ENCODE results near the gene CTNNBL1.
"Not testable (repeated sequence)": the region's sequence is repeated elsewhere in the genome, so short reads cannot be mapped to it uniquely, and the experiment has no call there.

Gene CTNNBL1

DNA sequence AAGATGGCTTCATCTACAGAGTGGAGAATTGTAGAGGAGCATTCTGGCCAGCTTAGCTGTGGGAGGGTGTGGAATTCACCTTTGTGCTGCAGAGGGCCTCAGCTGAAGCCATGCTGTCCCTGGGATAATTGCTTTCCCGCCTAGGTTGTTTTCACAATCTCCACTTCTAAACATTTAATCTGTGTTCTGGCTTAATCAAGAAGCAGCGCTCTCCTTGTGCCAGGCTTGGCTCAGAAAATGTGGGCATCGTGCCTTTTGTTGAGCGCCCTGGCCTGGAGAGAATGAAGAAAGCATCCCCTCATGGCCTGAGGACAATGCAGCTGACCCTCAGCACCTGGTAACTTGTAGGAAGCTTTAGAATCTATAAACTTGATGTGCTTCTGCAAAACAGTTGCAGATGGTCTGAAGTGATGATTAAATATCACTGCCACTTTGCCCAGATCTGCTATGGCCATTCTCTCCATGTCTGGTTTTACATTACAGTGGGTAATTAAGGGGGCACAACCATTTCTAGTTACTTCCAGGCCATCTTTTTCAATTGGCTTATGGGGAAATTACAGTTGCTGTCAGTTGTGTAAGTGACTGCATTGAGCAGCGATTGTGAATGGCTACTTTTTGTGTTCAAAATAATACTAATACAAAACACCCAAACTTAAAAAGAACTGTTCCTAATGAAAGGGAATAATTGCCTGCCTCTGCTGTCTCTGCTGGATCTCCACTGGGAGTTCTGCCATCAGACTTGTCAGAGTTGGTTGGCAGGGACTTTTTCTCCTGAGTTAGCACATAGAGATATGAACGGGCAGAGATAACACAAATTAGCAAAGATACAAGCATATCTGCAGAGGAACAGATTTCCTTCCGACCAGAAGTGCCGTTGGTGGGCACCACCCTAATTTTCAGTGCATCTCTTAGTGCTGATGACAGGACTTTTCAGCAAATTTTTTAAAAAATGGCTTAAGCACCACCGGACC, 18.4 kb downstream of the CTNNBL1 start:
- DNase-seq (ENCODE audit: low spot score) = no peak

DNA sequence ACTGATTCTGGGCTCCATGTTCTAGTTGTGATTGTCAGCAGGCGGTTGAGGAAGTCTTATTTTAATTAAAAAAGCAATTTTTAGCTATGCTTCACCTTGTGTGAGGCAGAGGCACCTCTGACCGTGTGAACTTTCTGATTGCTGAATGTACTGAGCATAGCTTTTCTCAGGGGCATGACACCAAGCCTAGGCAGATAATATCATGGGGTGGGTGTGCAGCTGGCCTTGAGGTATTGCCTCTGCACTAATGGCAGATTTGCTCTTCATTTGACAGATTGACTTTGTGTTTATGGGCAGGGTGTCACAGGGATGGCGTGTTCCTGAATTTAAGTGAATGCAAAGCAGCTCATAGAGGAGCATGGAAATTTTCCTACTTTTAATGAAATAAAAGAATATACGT, 19.6 kb downstream of the CTNNBL1 start:
- no peak for DNase-seq (ENCODE audit: low spot score)

DNA sequence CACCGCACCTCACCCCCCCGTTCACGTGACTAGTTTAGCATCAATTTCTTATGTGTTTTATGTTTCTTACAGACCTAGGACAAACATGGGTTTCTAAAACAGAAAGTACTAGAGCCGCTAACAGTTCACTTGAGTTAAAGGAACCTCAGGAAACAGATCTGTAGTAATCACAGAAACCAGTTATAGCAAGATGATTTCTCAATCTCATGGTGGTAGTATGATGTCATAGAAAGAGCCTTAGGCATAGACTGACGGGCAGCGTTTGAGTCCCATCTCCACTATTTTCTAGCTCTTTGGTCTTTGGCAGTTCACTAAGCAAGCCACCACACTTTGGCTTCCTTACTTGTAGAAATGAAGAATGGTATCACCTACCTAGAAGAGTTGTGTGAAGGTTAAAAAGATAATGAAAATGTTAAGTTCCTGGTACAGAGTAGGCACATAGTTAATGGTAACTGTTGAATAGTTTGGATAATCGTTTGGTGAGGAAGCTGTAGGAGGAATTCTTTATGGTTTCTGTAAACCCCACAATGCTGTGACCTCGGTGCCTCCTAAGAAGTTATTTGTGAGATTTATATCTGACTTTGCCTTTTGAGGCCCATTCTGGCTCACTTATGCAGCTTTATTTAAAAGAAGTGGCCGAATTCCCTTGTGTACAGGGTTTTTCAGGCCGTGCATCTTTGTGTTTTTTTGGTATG, 21.3 kb downstream of the CTNNBL1 start:
- no peak for DNase-seq (ENCODE audit: low spot score)

DNA sequence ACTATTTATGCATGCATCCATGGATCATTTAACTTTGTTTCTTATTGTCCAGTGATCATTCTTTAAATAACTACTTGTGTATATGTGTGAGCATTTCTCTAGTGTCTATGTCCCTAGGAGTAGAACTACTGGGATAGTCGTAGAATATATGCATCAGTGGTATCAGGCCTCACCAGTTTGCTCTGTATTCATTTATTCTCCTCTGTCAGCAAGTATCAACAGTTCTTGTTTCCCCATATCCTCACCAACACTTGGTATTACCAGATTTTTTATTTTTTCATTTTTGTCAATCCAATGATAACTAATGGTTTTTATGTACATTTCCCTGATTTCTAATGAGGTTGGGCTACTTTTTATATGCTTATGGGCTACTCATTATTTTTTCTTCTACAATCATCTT, 27.9 kb downstream of the CTNNBL1 start:
- DNase-seq (ENCODE audit: low spot score) = no peak

DNA sequence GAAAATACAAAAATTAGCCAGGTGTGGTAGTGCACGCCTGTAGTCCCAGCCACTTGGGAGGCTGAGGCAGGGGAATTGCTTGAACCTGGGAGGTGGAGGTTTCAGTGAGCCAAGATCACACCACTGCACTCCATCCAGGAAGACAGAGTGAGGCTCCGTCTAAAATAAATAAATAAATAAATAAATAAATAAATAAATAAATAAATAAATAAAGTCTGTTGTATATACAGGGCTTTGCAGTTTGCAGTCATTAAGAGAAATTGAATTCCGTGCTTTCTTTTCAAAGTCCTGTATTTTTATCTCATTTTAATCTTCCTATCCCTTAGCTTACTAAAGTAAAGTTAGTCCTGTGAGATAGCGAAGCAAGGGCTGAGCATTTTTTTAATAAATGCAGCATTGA, 28.5 kb downstream of the CTNNBL1 start:
- DNase-seq (ENCODE audit: low spot score) = not testable (repeated sequence)

DNA sequence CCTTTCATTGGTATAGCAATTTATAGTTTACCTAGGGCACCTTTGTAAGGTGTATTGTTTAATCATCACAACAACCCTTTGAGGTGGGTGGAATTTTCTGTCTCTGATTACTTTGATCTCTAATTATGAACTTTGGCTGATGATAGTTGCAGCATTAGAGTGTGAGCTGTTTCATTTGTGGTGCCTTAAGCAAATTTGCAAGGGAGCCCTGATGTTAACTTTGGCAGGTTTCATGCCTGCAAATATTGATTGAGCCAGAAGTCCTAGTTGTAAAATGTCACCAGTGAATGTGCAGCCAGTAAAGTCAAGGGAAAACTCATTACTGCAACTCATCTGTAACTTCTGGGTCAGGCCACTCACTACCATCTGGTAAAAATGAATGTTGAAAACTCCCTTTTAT, 29.8 kb downstream of the CTNNBL1 start:
- DNase-seq (ENCODE audit: low spot score) = no peak

DNA sequence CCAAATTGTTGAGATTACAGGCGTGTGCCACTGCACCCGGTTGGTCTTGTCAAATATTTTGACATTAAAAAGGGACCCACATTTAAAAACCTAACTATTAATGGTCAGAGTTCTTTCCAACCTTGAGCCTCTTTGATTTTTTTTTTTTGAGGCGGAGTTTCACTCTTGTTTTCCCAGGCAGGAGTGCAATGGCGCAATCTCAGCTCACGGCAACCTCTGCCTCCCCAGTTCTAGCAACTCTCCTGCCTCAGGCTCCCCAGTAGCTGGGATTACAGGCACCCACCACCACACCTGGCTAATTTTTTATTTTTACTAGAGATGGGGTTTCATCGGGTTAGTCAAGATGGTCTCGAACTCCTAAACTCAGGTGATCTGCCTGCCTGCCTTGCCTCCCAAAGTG, 31.3 kb downstream of the CTNNBL1 start:
- no peak for DNase-seq (ENCODE audit: low spot score)

DNA sequence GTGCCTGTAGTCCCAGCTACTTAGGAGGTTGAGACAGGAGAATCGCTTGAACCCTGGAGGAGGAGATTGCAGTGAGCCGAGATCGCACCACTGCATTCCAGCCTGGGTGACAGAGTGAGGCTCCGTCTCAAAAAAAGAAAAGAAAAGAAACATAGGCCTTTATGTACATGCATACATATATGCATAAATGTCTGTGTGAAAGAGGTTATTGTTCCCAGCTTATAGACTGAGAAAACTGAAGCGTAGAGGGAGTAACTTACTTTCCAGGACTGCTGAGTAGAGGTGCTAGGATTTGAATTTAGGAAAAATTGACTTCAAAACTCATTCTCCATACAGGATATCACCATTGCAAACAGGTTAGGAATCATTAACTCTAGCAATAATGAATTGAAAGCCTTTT, 32.0 kb downstream of the CTNNBL1 start:
- DNase-seq (ENCODE audit: low spot score) = no peak

DNA sequence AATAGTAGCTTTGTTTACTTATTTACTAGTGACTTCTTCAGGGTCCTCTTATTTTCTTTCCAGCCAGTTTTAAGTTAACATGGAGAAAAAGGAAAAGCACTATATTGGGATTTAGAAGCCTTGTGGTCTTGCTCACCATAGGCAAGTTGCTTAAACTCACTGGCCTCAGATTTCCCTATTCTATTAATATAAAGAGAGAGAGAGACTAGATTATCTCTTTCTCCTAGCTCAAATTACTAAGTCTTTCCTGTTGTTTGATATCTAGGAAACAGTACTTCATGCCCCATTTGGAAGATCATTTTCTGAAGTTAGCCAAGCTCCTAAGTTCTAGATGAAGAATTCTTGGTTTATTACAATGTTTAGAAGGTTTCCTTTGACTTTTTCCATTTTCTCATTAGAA, 32.5 kb downstream of the CTNNBL1 start:
- DNase-seq (ENCODE audit: low spot score) = no peak

DNA sequence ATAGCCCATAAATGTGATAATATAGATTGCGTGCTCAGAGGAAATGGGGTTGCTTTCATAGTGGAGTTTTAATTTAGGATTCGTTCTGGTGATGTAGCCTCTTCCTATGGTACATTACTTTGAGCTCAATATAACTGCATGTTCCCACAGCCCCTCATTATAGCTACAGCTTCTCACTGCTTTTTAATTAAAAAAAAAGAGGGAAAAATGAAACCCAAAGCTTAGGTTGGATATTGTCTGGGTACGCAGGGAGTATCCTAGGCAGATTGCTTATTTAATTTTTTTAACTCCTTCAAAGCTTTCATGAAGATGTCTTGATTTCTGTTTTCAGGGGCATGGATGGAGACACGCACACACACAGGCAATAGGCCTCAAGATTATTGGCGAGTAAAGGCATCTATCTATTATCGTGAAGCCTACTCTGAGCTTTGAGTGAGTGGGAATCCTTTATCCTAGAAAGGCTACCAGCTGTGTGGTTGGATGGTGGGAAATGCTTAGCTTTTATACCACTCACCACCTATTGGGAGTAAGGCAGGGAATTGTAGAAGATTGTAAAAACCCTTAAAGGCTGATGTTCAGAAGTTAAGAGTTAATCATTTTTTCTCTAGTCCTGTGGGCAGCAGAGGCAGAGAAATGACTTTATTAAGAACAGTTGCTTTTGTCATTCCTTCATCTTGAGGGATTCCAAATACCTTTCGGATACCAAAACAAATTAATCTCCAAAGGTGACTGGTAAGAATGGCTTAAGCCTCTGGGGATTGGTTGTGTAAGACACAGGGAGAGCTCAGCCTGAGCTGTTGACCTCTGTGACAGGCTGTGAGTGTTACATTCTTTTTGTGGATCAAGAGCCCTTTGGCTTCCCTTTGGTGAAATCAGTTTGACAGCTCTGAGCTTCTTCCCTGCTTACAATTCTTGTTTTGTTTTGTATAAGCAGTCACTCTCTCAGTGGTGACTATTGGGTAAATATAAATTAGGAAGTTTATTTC, 33.4 kb downstream of the CTNNBL1 start:
- peak; percentile 35 for DNase-seq (ENCODE audit: low spot score)

DNA sequence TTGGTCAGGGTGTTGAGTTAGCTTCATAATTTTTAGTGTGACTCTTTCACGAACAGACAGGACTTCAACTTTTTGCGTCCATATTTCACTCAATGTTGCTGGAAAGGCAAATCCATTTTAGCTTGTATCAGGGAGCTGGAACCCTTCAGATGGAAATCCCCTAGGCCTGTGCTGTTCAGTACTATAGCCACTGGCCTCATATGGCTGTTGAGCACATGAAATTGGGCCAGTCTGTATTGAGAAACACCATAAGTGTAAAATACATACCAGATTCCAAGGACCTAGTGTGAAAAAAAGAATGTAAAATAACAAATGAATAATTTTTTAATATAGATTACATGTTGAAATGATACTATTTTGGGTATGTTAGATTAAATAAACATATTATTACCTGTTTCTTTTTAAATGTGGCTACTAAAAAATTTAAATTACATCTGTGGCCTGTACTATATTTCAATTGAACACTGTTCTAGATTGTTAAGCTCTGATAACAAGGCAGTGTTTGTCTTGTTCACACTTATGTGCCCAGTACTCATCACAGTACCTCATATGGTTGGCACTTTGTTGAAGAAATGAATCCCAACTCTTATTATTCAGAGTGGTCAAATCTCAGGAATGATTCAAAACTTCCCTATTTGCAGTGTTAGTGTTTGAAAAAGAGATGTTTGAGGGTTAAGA, 34.3 kb downstream of the CTNNBL1 start:
- DNase-seq (ENCODE audit: low spot score) = no peak

DNA sequence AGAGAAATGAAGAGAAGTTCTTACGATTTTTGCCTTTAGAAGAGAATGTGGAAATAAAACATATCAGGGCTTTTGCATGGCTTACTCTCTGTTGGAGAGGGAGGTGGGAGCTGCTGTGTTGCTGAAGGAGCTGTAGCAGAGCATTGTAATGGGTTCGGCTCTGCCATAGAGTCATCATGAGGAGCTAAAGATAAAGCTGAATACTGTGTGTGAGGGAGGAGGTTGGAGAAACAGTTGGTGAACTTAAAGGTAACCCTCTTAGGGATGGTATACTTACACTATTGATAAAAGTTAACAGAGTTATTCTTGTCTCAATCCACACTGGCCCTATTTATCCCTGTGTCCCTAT, 34.8 kb downstream of the CTNNBL1 start:
- DNase-seq (ENCODE audit: low spot score) = no peak

DNA sequence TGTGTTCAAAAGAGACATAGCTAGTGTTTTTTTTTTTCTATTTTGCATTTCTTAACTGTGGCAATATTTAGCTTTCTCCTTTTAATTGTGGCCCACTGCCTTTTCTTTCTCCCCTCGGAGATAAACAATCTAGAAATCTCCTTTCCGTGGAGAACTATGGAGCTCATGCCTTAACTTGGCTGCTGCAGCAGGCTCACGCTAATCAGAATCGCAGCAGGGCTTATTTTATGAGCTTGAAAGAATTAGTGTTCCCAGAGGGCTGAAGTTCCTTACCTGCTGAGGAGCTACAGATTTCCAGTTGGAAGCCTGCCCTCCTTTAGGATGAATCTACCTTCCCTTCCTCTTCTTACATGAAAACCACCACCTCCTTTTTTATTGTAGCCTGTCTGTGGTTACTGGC, 35.6 kb downstream of the CTNNBL1 start:
- DNase-seq (ENCODE audit: low spot score) = no peak

DNA sequence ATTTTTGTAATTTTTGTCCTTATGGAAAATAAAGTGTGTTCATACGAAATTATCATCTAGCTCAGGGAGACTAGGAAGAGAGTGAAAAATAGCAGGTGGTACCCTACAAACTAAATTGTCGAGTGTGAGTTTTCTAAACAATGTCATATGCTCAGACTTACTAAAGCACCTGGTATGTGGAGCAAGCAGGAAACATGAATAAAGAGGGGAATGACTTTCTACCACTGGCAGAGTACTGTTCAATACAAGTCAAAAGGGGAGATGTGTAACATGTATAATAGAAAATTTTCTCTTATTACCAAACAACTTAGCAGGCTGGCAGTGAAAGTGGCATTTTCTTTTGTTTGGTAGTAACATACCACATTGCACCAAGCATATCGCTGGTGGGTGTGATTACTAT, 36.1 kb downstream of the CTNNBL1 start:
- DNase-seq (ENCODE audit: low spot score) = peak; percentile 40

DNA sequence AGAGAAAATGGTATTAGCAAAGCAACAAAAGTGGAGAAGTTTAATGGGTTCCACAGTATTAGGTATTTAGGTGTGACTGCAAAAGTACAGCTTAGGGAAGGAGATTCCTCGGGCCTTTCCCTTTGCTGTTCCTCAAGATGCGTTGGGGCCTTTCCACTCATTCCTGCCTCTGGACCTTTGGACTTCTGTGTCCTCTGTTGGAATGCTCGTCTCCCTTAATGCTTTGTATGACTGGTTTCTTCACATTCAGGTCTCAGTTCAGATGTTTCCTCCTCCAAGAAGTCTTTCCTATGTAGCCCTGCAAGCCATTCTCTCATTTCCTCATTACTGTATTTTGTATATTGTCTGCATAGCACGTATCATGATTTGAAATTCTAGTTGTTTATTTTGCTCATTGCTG, 39.6 kb downstream of the CTNNBL1 start:
- DNase-seq (ENCODE audit: low spot score) = no peak

DNA sequence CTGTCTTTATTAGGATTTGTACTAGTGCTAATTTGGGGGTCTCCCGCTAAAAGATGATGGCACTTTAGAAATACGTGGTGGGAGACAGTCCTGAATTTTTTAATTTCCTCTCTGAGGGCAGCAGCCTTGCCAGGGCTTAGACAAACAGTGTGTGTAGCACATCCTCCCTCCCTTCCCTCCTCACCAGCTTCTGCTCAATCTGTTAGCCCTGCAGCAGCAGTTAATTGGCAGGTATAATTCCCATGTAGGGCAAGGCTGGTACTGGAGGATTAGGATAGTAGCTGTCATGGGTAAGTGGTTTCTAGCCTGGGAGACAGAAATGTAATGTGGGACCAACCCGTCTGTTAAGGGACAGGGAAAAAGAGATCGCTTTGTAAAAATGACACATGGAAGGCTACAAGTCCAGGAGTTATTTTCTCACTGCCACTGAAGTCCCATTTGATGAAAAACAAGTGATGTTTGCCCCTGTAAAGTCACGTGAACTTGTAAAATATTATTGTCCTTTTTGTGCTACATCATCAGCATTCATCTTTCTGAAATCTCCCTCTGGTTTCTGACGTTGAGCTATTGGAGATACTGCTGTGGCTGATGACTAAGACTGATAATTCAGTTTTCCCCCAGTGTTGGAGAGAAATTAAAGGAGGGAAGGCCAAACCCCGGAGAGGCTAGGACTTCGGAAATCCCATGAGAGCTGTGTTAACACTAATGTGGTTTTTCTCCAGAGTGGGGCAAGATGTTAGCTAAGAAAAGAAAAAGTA, 40.6 kb downstream of the CTNNBL1 start:
- no peak for DNase-seq (ENCODE audit: low spot score)

DNA sequence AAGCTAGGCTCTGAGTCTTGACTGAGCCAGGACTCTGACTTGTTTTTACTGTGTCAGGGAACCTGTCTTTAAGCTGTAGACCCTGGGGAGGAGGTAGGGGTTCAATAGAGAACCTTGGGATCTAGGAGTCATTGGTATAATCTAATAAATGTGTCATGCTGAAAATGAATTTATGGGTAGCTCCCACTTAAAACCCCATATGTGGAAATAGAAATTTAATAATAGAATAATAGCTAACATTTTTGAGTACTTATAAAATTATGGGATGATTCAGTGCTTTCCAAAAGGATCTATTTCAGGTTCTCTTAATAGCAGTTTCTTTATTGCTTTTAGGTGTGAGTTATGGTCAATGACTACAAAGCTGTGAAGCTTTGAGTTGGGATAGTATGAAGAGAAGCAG, 41.7 kb downstream of the CTNNBL1 start:
- no peak for DNase-seq (ENCODE audit: low spot score)

DNA sequence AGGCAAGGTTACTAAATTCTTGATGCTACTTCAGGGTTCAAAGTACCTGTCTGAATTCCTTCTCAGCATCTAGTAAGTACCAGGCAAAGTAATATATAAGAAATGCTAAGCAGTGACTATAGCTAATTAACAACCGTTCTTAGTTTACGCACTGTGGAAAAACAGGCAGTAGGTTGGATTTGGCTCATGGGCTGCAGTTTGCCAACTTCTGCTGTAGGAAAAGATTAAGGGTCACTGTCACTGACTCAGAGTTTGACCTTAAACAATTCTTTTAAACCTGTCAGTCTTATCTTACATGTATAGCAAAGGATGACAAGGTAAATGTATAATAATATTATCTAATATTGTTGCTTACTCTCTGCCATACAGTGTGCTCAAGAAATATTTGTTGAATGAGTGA, 42.3 kb downstream of the CTNNBL1 start:
- no peak for DNase-seq (ENCODE audit: low spot score)

DNA sequence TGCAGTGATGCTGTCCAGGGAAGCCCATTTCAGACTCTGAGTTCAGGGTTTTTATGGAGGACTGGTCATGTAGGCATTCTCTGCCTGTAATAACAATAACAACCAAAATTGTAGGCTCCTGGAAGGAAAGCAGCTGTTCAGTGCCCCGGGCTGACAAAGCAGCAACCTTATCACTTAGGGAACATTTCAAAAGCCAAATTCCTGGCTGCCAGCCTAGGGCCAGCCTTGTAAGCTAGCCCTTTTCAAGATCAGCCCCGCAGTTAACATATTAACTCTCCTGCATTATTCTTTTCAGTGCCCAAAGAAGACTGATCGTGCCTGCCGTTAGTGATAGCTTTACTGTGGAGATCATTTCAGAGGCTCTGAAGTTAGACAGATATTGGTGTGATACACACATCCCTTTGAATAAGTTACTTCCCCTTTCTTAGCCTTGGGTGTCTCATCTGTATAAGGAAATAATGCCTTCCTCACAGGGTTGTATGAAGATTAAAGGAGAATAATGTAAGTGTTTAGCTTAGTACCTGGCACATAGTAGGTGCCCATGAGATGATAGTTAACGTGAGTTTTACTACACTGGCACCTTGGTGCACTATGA, 44.1 kb downstream of the CTNNBL1 start:
- DNase-seq (ENCODE audit: low spot score) = no peak

DNA sequence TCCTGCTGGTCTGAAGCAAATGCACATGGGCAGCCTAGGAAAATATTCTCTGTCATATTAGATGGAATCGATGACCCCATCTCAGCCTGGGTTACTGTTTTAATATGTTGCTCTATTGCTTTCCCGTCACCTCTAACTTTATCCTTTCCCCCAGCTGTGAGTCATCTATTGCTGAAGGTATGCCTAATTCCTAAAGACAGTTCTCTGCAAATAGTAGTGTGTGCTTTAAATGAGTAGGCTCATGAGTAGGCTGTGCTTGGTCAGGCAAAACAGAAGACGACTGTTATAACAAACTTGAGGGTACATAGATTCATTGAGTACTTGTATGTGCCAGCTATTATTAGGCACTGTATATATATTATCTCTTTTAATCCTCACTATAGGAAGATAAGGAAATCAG, 47.2 kb downstream of the CTNNBL1 start:
- no peak for DNase-seq (ENCODE audit: low spot score)

DNA sequence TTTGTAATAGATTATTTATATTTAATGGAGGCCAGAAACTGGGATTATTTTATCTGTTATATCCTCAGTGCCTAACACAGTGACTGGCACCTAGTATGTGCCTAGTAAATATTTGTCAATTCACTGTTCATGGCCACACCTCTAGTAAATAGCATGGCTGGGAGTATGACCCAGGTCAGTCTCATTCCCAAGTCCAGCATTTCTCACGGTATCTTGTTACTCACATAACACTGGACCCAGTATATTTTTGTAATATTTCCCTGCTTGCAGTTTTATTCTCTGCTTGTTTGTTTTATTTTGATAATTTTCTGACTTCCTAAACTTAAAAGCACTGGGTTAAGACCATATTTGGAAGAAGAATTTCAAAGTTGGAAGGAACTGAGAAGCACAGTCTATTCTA, 47.7 kb downstream of the CTNNBL1 start:
- no peak for DNase-seq (ENCODE audit: low spot score)

Data from AG08396 (cell line).